ENCODE data around the gene DDIT4.

The DDIT4 gene

GRCh38 chr10:72250666-72251065 lies 23.1 kb upstream of the DDIT4 start:
- no peak for DNase-seq

- DNase-seq: no peak
Measured at GRCh38 chr10:72251635-72252034, 22.1 kb upstream of the DDIT4 start.

DNA sequence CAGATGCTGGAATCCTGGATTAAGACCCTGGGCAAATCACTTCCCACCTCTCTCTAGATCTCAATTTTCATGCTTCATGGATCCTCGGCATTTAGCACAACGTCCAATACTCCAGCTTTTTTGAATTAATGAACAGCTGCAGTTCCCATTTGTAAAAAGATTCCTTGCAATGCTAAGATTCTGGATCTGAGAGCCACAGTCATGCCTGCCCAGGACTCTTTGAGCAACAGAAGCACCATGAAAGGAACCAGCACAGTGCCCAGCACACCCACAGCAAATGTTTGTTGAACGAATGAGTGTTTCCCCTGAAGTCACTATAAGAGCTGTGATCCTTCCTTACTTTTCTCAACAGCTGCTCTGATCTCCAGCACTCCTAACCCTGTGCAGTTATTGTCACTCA lies 20.8 kb upstream of the DDIT4 start:
- DNase-seq: no peak

DNA sequence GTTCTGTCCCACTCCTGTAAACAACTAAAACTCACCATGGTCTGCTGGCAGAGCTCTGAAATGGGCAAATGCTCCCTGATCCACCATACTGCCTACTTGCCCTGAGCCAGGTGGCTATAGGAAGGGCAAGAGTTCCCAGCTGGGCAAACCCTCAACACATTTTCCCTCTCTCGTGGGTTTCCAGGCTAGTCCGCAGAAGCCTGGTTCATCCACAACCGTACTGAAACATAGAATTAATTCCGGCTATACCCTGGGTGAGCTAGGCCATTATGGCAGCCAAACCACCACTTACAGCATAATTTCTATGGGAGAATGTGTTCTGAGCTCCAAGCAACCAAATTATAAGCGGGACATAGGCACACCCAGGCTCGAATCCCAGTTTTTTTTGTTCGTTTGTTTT lies 20.1 kb upstream of the DDIT4 start:
- no peak for DNase-seq

GRCh38 chr10:72254813-72255568 lies 18.7 kb upstream of the DDIT4 start:
- DNase-seq: peak; percentile 69

DNA sequence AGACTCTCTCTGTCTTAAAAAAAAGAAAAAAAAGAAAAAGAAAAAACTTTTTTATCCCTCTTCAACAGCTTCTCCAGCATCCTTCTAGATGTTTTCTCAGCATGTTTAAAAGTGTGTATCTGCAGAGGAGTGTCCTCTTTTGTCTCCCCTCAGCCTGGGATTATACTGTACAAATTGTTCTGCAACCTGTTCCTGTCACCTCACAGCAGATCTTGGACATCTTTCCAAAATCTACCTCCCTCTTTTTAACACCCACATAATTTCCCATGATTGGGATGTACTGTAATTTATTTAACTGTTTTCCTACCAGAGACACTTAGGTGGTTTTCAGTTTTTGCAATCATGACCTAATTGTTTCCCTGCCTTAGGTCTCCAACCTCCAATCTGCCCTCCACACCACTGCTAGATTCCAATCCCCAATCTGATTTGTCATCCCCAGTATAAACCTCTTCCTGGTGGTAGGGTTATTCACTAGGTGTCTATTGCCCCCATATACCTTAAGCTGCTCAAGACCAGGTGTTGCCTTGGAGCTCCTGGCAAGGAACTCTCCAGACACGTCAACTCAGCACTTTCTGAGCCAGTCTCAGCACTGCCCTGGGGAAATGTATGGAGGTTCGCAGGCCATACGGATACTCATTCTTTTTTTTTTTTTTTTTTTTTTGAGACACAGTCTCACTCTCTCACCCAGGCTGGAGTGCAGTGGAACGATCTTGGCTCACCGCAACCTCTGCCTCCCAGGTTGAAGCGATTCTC lies 17.6 kb upstream of the DDIT4 start:
- no peak for DNase-seq

DNA sequence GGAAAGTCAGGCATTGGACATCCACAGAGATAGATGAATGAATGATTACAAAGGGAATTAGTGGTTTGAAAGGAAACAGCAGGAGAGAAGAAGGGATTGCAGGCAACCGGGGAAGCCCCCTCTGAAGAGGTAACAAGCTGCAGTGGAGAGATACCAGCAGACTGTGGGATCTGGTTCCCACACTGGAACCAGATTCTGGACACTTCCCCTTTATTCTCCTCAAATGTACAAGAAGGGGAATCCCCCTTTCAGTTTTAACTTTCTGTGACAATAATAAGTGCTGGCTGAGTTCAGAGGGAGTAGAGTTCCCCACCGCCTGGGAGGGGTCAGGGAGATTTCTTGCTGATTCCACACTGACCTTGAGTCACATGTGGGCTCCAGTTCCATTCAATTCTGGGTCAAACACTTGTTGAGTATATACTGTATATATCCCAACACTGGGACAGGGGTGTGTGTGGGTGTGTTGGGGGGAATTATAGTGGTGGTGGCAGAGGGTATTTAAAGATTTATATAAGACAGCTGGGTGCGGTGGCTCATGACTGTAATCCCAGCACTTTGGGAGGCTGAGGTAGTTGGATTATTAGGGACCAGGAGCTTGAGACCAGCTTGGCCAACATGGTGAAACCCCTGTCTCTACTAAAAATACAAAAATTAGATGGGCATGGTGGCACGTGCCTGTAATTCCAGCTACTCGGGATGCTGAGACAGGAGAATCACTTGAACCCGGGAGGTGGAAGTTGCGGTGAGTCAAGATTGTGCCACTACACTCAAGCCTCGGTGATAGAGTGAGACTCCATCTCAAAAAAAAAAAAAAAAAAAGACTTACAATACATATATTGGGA lies 16.5 kb upstream of the DDIT4 start:
- no peak for DNase-seq

DNA sequence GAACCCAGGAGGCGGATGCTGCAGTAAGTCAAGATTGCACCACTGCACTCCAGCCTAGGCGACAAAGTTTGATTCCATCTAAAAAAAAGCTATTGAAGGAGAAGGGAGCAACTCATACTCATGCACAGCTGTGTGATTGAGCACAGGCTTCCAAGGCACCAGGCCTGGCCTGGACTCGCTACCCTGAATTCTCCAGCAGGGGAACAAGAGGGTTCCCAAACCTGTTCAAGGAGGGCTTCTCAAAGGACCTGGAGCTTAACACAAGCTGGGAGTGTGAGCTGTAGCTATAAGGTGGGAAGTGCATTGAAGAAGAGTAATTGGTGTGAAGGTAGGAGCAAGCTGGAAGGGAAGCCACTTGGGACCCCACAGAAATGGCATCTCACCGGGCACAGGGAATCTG lies 15.1 kb upstream of the DDIT4 start:
- DNase-seq: no peak

GRCh38 chr10:72259491-72260238 lies 14.1 kb upstream of the DDIT4 start:
- no peak for DNase-seq

- DNase-seq: peak; percentile 36
Measured at GRCh38 chr10:72260239-72260975, 13.3 kb upstream of the DDIT4 start.

- no peak for DNase-seq
Measured at GRCh38 chr10:72260976-72261783, 12.5 kb upstream of the DDIT4 start.

GRCh38 chr10:72261784-72262404 lies 11.8 kb upstream of the DDIT4 start:
- DNase-seq: no peak

- DNase-seq: no peak
Measured at GRCh38 chr10:72263613-72264241, 10.0 kb upstream of the DDIT4 start.

- no peak for DNase-seq
Measured at GRCh38 chr10:72264536-72264935, 9.2 kb upstream of the DDIT4 start.

- no peak for DNase-seq
Measured at GRCh38 chr10:72265508-72265907, 8.2 kb upstream of the DDIT4 start.

DNA sequence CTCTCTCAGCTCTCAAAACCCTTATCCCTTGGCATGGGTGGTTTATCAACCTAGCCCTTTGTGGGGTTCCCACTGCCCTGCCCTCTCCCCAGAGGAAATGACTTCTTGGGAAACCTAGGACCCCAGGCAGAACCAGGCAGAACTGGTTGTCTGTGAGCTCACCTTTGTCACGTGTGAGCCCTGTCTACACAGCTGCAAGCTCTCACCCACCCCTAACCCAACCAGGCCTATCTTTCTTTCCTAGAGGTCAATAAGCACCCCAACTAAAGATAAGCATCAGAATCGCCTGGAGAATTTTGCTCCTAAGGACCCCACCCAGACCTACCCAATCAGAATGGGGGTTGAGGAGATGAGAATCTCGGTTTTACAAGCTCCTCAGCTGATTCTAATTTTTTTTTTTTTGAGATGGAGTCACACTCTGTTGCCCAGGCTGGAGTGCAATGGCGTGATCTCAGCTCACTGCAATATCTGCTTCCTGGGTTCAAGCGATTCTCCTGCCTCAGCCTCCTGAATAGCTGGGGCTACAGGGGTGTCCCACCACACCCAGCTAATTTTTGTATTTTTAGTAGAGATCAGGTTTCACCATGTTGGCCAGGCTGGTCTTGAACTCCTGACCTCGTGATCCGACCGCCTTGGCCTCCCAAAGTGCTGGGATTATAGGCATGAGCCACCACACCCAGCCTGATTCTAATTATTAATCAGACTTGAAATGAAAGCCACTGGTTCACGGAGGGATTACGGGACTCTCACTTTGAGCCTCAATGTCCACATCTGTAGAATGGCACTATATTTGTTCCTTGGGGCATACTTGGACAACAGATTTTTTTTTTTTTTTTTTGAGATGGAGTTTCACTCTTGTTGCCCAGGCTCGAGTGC lies 7.5 kb upstream of the DDIT4 start:
- no peak for DNase-seq

GRCh38 chr10:72267381-72267780 lies 6.3 kb upstream of the DDIT4 start:
- DNase-seq: peak; percentile 57

- peak; percentile 57 for DNase-seq
Measured at GRCh38 chr10:72267819-72268399, 5.8 kb upstream of the DDIT4 start.
